Epithelial cell of proximal tubule (primary cell): ENCODE results near the gene ADAMTS6. TPM values are rescaled to one million over a fixed set of nuclear protein-coding genes. Genes with fewer than 3 reads are reported as not detected.
A peak's percentile ranks its signal among the peaks of the same experiment; 100 is the strongest.

ENCODE experiments used
- DNase-seq: peaks from one replicate; pipeline ENCODE4 v3.0.0-alpha.2; 2011; ENCODE audit warnings: low read depth
- H3K4me3 ChIP-seq: 2 replicates; pipeline ENCODE4 v1.5.1; 2011; ENCODE audit warnings: low read depth, mild to moderate bottlenecking, low read length
- CTCF ChIP-seq: conservative IDR thresholded peaks from 2 replicates; pipeline ENCODE4 v1.5.1; 2012; ENCODE audit warnings: low read depth, mild to moderate bottlenecking, low read length
- total RNA-seq: library from RNA; depleted of rRNA; stranded (reverse); fragments of >200 nt; gene quantifications from 2 replicates; pipeline ENCODE4 v1.2.3, GENCODE V29; 2015

The ADAMTS6 gene
- total RNA-seq, 1 donor from 2014 or later, result 3.5 TPM

- no peak for DNase-seq
- H3K4me3 ChIP-seq, result peak overlapping the region; percentile 63
- no peak for TF ChIP-seq CTCF
These were observed 544 bp downstream of the ADAMTS6 start for GRCh38 chr5:65481171-65481581.

GRCh38 chr5:65480306-65480865, 1.3 kb downstream of the ADAMTS6 start:
- no peak for DNase-seq

GRCh38 chr5:65479527-65479926, 2.2 kb downstream of the ADAMTS6 start:
- TF ChIP-seq CTCF, result no peak
- H3K4me3 ChIP-seq, result peak overlapping the region; percentile 63
- DNase-seq, result no peak

More at GRCh38 chr5:65480306-65480865, 1.3 kb downstream of the ADAMTS6 start:
- no peak for TF ChIP-seq CTCF
- H3K4me3 ChIP-seq, result peak overlapping the region; percentile 63

GRCh38 chr5:65478336-65478735, 3.4 kb downstream of the ADAMTS6 start:
- no peak for TF ChIP-seq CTCF
- DNase-seq, result no peak
- H3K4me3 ChIP-seq, result no peak overlapping the region

- no peak for DNase-seq
- H3K4me3 ChIP-seq, result no peak overlapping the region
- TF ChIP-seq CTCF, result no peak
These were observed 5.8 kb downstream of the ADAMTS6 start for GRCh38 chr5:65475895-65476294.

- no peak for DNase-seq
- H3K4me3 ChIP-seq, result no peak overlapping the region
- TF ChIP-seq CTCF, result no peak
These were observed 6.4 kb downstream of the ADAMTS6 start for GRCh38 chr5:65475336-65475735.

- no peak overlapping the region for H3K4me3 ChIP-seq
- no peak for DNase-seq
- no peak for TF ChIP-seq CTCF
These were observed 7.5 kb downstream of the ADAMTS6 start for GRCh38 chr5:65474130-65474711.
